Caco-2 (cell line): ENCODE measurements around the gene RASGRP3. TPM values are rescaled to one million over a fixed set of nuclear protein-coding genes. Genes with fewer than 3 reads are reported as not detected.

Experiments used
- BruUV-seq: library from RNA; stranded (reverse); fragments of 400-500 nt; replicated peaks from 2 replicates; lab custom pipeline; 2021; lab: Mats Ljungman, UMichigan
- CTCF ChIA-PET: fragments of 300-600 bp; sonication (Branson Sonifier 250); formaldehyde crosslinking; loops from one replicate; lab custom pipeline; 2022; ENCODE audit warnings: antibody characterized with exemption; lab: Charles Lee
- POLR2A ChIA-PET: fragments of 300-600 bp; sonication (Branson Sonifier 250); formaldehyde crosslinking; loops from one replicate; lab custom pipeline; 2022; ENCODE audit warnings: antibody characterized with exemption; lab: Charles Lee
- DNase-seq, 2 experiments: peaks; one replicate each; pipeline versions ENCODE4 v3.0.0 to v3.0.0-alpha.2; 2020 to 2022
- H3K27me3 ChIP-seq: replicated peaks from 2 replicates; pipeline ENCODE4 v1.6.0; 2011; ENCODE audit warnings: low read length; ENCODE audit not compliant: control insufficient read depth, insufficient read depth
- H3K36me3 ChIP-seq: 2 replicates; pipeline ENCODE4 v1.5.1; 2011; ENCODE audit warnings: low read length; ENCODE audit not compliant: control insufficient read depth, insufficient read depth
- H3K4me1 ChIP-seq: fragments of 250-450 bp; sonication (Bioruptor Pico); 2 replicates; pipeline ENCODE4 v1.5.1; 2020; ENCODE audit warnings: mild to moderate bottlenecking
- H3K4me3 ChIP-seq: 2 replicates; pipeline ENCODE4 v1.5.1; 2011; ENCODE audit warnings: low read depth, mild to moderate bottlenecking, control low read depth, low read length
- H3K9me3 ChIP-seq: fragments of 250-450 bp; sonication (Bioruptor Pico); 2 replicates; pipeline ENCODE4 v1.5.1; 2020; ENCODE audit warnings: mild to moderate bottlenecking, moderate library complexity
- H3K27ac Mint-ChIP-seq: one replicate; pipeline ENCODE4 v1.8.0; 2022; ENCODE audit warnings: mixed read lengths; ENCODE audit not compliant: unreplicated experiment
- H3K27me3 Mint-ChIP-seq: one replicate; pipeline ENCODE4 v1.8.0; 2022; ENCODE audit warnings: mixed read lengths; ENCODE audit not compliant: insufficient read depth, unreplicated experiment
- H3K36me3 Mint-ChIP-seq: one replicate; pipeline ENCODE4 v1.8.0; 2022; ENCODE audit warnings: mild to moderate bottlenecking, mixed read lengths; ENCODE audit not compliant: insufficient read depth, unreplicated experiment
- H3K4me1 Mint-ChIP-seq: one replicate; pipeline ENCODE4 v1.8.0; 2022; ENCODE audit warnings: low read depth, mixed read lengths; ENCODE audit not compliant: unreplicated experiment
- H3K4me3 Mint-ChIP-seq: one replicate; pipeline ENCODE4 v1.8.0; 2022; ENCODE audit warnings: mild to moderate bottlenecking, moderate library complexity, mixed read lengths; ENCODE audit not compliant: unreplicated experiment
- H3K9me3 Mint-ChIP-seq: one replicate; pipeline ENCODE4 v1.8.0; 2022; ENCODE audit warnings: mixed read lengths; ENCODE audit not compliant: unreplicated experiment
- CTCF ChIP-seq, 2 experiments: fragments of 200-600 bp in 1 of 2; IDR thresholded peaks; 1 replicate in 1 of 2; 2 replicates in 1 of 2; pipeline versions ENCODE4 v1.5.1 to v1.8.0; 2011 to 2022; ENCODE audit warnings: antibody characterized with exemption in 1 of 2, control low read depth in 1 of 2, inconsistent platforms in 1 of 2, low read depth in 1 of 2, low read length in 1 of 2, mild to moderate bottlenecking in 1 of 2, moderate library complexity in 1 of 2; ENCODE audit not compliant: insufficient read depth in 1 of 2, severe bottlenecking in 1 of 2, unreplicated experiment in 1 of 2
- intact Hi-C: fragments of 100-400 bp; cut with micrococcal nuclease; formaldehyde crosslinking; loops from one replicate; pipeline ENCODE4 v1.10.0; 2022; ENCODE audit not compliant: unreplicated experiment
- total RNA-seq: library from RNA; stranded (reverse); gene quantifications from 2 replicates; pipeline ENCODE4 v1.2.3, GENCODE V29; 2022

The RASGRP3 gene
- total RNA-seq, 1 experiment from 2014 or later, result 9.2 TPM

DNA sequence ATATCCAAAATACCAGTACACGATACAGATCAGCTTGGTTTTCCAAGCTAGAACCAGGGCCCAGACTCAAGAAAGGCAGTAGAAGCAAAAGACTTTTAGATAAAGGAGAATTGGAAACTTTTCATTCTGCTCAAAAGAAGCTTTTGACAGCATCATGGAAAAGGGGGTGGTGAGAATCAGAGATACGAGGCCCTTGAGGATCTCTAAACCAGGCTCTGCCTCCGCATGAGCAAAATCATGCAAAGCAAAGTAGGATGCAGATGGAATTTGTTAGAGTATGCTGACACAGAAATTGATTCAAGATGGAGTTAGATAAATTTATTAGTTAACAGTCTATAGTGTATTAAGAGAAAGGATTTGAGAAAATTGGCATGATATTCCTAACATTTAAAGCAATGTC lies 82.9 kb downstream of the RASGRP3 start:
- no TSS peak for BruUV-seq
- TF ChIP-seq CTCF (IDR thresholded peaks at IDR 0.05; ENCODE audit: insufficient read depth in 1 of 2, low read depth in 1 of 2, low read length in 1 of 2, severe bottlenecking in 1 of 2, unreplicated experiment in 1 of 2), result no peak
- Mint-ChIP-seq H3K27ac (no peak overlapping the region), H3K9me3 (no peaks in the 10 kb centered on the region), H3K4me3 (no peak overlapping the region), H3K36me3 (no peaks in the 10 kb centered on the region), H3K4me1 (no peaks in the 10 kb centered on the region), H3K27me3 (no peaks in the 10 kb centered on the region)
- DNase-seq, result no peak
- Histone ChIP-seq H3K9me3 (no peaks in the 10 kb centered on the region), H3K36me3 (no peaks in the 10 kb centered on the region), H3K4me1 (no peaks in the 10 kb centered on the region), H3K27me3 (no peaks in the 10 kb centered on the region), H3K4me3 (no peak overlapping the region)
- ChIA-PET CTCF (no interaction called here), POLR2A (no interaction called here)
- intact Hi-C loops, result loop anchor here (5.0 kb wide), 1 partner anchor 82 kb away; the partner anchor contains the start of gene RASGRP3

DNA sequence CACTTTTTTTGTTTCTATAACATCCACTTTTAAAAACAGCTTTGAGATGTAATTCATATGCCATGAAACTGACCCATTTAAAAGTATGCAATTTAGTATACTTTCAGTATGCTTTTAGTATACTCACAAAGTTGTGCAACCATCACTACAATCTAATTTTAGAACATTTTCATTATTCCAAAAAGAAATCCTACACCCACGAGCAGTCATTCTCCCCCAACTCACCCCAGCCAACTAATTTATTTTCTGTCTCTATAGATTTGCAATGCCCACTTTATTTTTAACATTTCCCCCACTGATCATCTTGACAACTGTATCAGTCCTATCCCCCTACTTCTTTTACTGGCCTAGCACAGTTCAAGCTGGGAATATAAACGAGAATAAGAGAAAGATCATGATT lies 83.6 kb downstream of the RASGRP3 start:
- ChIA-PET CTCF (no interaction called here), POLR2A (no interaction called here)
- intact Hi-C loops, result no loop called here

GRCh38 chr2:33561872-33562271 lies 85.4 kb downstream of the RASGRP3 start:
- no peaks in the 10 kb centered on the region for H3K27me3 Mint-ChIP-seq
- no peaks in the 10 kb centered on the region for H3K4me1 Mint-ChIP-seq
- no peaks in the 10 kb centered on the region for H3K36me3 ChIP-seq
- H3K4me1 ChIP-seq, result no peaks in the 10 kb centered on the region
- no peak for TF ChIP-seq CTCF (IDR thresholded peaks at IDR 0.05; ENCODE audit: insufficient read depth in 1 of 2, low read depth in 1 of 2, low read length in 1 of 2, severe bottlenecking in 1 of 2, unreplicated experiment in 1 of 2)
- DNase-seq, result no peak
- no peak overlapping the region for H3K4me3 ChIP-seq
- no peak overlapping the region for H3K4me3 Mint-ChIP-seq
- CTCF ChIA-PET, result no interaction called here
- H3K9me3 ChIP-seq, result no peaks in the 10 kb centered on the region
- H3K27ac Mint-ChIP-seq, result no peak overlapping the region
- H3K9me3 Mint-ChIP-seq, result no peaks in the 10 kb centered on the region
- POLR2A ChIA-PET, result no interaction called here
- peaks cover 4% of the 10 kb centered on the region for H3K36me3 Mint-ChIP-seq
- intact Hi-C loops, result no loop called here
- no TSS peak for BruUV-seq
- H3K27me3 ChIP-seq, result no peaks in the 10 kb centered on the region

More for the DNA sequence above, 83.6 kb downstream of the RASGRP3 start:
- Mint-ChIP-seq H3K27ac (no peak overlapping the region), H3K9me3 (no peaks in the 10 kb centered on the region), H3K36me3 (no peaks in the 10 kb centered on the region), H3K4me1 (no peaks in the 10 kb centered on the region), H3K4me3 (no peak overlapping the region), H3K27me3 (no peaks in the 10 kb centered on the region)
- Histone ChIP-seq H3K9me3 (no peaks in the 10 kb centered on the region), H3K4me3 (no peak overlapping the region), H3K36me3 (no peaks in the 10 kb centered on the region), H3K4me1 (no peaks in the 10 kb centered on the region), H3K27me3 (no peaks in the 10 kb centered on the region)
- TF ChIP-seq CTCF (IDR thresholded peaks at IDR 0.05; ENCODE audit: insufficient read depth in 1 of 2, low read depth in 1 of 2, low read length in 1 of 2, severe bottlenecking in 1 of 2, unreplicated experiment in 1 of 2), result no peak
- no peak for DNase-seq
- BruUV-seq, result no TSS peak
